ENCODE data around the gene TRAP1. TPM values are rescaled to one million over a fixed set of nuclear protein-coding genes. Genes with fewer than 3 reads are reported as not detected.
"Not testable (repeated sequence)": the region's sequence is repeated elsewhere in the genome, so short reads cannot be mapped to it uniquely, and the experiment has no call there.

TRAP1 gene
- total RNA-seq, 4 donors from 2014 or later: 31.8 to 231 (median 57.1) TPM

DNA sequence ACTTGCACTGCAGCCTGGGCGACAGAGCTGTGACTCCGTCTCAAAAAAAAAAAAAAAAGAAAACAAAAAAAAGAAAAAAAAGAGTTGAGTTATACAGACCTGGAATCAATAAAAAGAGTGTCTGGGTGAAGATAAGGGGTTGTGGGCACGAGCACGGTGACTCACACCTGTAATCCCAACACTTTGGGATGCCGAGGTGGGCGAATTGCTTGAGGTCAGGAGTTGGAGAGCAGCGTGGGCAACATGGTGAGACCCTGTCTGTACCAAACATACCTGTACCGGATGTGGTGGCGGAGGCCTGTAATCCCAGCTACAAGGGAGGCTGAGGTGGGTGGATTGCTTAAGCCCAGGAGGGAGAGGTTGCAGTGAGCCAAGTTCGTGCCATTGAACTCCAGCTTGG lies 1.3 kb upstream of the TRAP1 start:
- in situ Hi-C loops (cut with MboI; ENCODE audit: low pct_ligation_motif_present in 1 of 4, low pct_unique_long_range_greater_than_20kb in 1 of 4, low sequenced_read_pairs in 3 of 4): no loop called here
- no peak for DNase-seq
- WGBS, 2 donors (ENCODE audit: low coverage in 1 of 2): 94 to 100% methylated on average over 1 to 10 of the region's 10 CpGs
- TF ChIP-seq, protein P1, sequence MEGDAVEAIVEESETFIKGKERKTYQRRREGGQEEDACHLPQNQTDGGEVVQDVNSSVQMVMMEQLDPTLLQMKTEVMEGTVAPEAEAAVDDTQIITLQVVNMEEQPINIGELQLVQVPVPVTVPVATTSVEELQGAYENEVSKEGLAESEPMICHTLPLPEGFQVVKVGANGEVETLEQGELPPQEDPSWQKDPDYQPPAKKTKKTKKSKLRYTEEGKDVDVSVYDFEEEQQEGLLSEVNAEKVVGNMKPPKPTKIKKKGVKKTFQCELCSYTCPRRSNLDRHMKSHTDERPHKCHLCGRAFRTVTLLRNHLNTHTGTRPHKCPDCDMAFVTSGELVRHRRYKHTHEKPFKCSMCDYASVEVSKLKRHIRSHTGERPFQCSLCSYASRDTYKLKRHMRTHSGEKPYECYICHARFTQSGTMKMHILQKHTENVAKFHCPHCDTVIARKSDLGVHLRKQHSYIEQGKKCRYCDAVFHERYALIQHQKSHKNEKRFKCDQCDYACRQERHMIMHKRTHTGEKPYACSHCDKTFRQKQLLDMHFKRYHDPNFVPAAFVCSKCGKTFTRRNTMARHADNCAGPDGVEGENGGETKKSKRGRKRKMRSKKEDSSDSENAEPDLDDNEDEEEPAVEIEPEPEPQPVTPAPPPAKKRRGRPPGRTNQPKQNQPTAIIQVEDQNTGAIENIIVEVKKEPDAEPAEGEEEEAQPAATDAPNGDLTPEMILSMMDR (IDR thresholded peaks at IDR 0.05): no peak
- no peak for TF ChIP-seq EP300 (IDR thresholded peaks at IDR 0.05; ENCODE audit: low read depth)
- no peak for TF ChIP-seq POLR2AphosphoS5 (IDR thresholded peaks at IDR 0.05)
- TF ChIP-seq POLR2A (IDR thresholded peaks at IDR 0.05): no peak
- Histone ChIP-seq H3K4me3 (no peak overlapping the region), H3K27me3 (no peaks in the 10 kb centered on the region), H3K9me3 (no peaks in the 10 kb centered on the region), H3K4me1 (peaks cover 5 to 23% (median 13%) of the 10 kb centered on the region in 4 donors), H3K36me3 (no peaks in the 10 kb centered on the region), H3K27ac (no peak overlapping the region)
- intact Hi-C loops (cut with DNase I; ENCODE audit: low total_unique reads): no loop called here

DNA sequence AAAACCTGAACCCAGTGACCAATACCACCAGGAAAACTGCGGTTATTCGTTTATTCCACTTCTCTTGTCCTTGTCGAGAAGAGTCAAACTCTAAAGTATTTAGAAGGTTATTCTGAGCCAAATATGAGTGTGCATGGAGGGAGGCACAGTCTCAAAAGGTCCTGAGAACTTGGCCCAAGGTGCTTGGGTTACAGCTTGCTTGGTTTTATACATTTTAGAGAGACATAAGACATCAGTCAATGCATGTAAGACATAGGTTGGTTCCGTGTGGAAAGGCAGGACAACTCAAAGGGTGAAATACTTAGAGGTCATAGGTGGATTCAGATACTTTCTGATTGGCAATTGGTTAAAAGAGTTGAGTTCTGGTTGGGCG lies 681 bp upstream of the TRAP1 start:
- Histone ChIP-seq H3K27ac (peak overlapping the region; percentile 85 to 92 (median 88)), H3K36me3 (no peaks in the 10 kb centered on the region), H3K9me3 (no peaks in the 10 kb centered on the region), H3K27me3 (no peaks in the 10 kb centered on the region), H3K4me3 (peak overlapping the region; percentile 81 to 96 (median 84)), H3K4me1 (peaks cover 5 to 23% (median 13%) of the 10 kb centered on the region in 4 donors)
- intact Hi-C loops (cut with DNase I; ENCODE audit: low total_unique reads): no loop called here
- DNase-seq: no peak
- in situ Hi-C loops (cut with MboI; ENCODE audit: low pct_ligation_motif_present in 1 of 4, low pct_unique_long_range_greater_than_20kb in 1 of 4, low sequenced_read_pairs in 3 of 4): no loop called here
- TF ChIP-seq, protein P1 (IDR thresholded peaks at IDR 0.05): no peak
- TF ChIP-seq EP300 (IDR thresholded peaks at IDR 0.05; ENCODE audit: low read depth): no peak
- TF ChIP-seq POLR2A (IDR thresholded peaks at IDR 0.05): no peak
- no peak for TF ChIP-seq POLR2AphosphoS5 (IDR thresholded peaks at IDR 0.05)
- WGBS, 2 donors (ENCODE audit: low coverage in 1 of 2): 18 to 32% methylated on average over 4 to 5 of the region's 5 CpGs

DNA sequence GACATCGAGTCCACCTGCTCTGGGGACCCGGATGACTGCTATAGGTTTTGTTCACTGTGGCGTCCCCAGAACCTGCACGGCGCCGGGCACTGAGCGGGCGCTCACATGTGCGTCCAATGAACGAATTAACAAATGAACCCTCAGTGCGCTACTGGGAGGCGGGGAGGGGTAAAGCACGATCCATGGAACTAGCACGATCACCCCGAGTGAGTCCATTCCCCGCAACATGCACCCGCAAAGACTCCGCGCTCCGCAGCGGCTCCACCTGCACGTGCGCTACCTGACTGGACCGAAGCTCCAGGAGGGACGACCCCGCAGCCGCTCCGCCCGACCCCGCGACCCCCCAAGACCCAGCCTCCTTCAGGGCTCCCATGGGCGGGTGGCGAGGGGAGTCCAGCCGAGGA lies 491 bp downstream of the TRAP1 start:
- Histone ChIP-seq H3K27me3 (no peaks in the 10 kb centered on the region), H3K27ac (peak overlapping the region; percentile 85 to 92 (median 88)), H3K9me3 (no peaks in the 10 kb centered on the region), H3K36me3 (no peaks in the 10 kb centered on the region), H3K4me1 (peaks cover 5 to 23% (median 13%) of the 10 kb centered on the region in 4 donors), H3K4me3 (peak overlapping the region; percentile 71 to 96 (median 82))
- DNase-seq: peak; percentile 44
- intact Hi-C loops (cut with DNase I; ENCODE audit: low total_unique reads) (no loop called here), in situ Hi-C loops (cut with MboI; ENCODE audit: low pct_ligation_motif_present in 1 of 4, low pct_unique_long_range_greater_than_20kb in 1 of 4, low sequenced_read_pairs in 3 of 4) (no loop called here)
- TF ChIP-seq, protein P1 (IDR thresholded peaks at IDR 0.05): no peak
- TF ChIP-seq EP300 (IDR thresholded peaks at IDR 0.05; ENCODE audit: low read depth) (no peak), POLR2A (IDR thresholded peaks at IDR 0.05) (no peak), POLR2AphosphoS5 (IDR thresholded peaks at IDR 0.05) (no peak)
- WGBS, 2 donors (ENCODE audit: low coverage in 1 of 2): 0% methylated on average over 16 of the region's 34 CpGs; no CpG with 5 or more reads in 1 of the 2 donors

DNA sequence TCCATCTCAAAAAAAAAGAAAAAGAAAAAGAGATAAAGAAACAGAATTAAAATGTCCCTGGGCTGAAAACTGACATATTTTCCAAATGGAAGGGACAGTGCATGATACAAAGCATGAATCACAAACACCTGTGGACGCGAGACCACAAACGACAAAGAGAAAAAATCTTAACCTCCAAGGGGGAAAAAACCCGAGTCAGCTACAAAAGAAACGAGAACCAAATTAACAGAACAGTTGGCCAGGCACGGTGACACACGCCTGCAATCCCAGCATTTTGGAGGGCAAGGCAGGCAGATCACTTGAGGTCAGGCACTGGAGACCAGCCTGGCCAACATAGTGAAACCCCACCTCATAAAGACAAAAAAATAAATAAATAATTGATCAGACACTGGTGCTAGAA lies 1.9 kb downstream of the TRAP1 start:
- TF ChIP-seq EP300 (IDR thresholded peaks at IDR 0.05; ENCODE audit: low read depth): no peak
- no peak for TF ChIP-seq POLR2A (IDR thresholded peaks at IDR 0.05)
- no peak for TF ChIP-seq POLR2AphosphoS5 (IDR thresholded peaks at IDR 0.05)
- TF ChIP-seq, protein P1 (IDR thresholded peaks at IDR 0.05): no peak
- in situ Hi-C loops (cut with MboI; ENCODE audit: low pct_ligation_motif_present in 1 of 4, low pct_unique_long_range_greater_than_20kb in 1 of 4, low sequenced_read_pairs in 3 of 4): no loop called here
- H3K4me3 ChIP-seq: no peak overlapping the region
- H3K4me1 ChIP-seq: peaks cover 5 to 23% (median 13%) of the 10 kb centered on the region in 4 donors
- no peak for DNase-seq
- H3K36me3 ChIP-seq: no peaks in the 10 kb centered on the region
- WGBS, 2 donors (ENCODE audit: low coverage in 1 of 2): 88 to 95% methylated on average over 7 of the region's 7 CpGs
- intact Hi-C loops (cut with DNase I; ENCODE audit: low total_unique reads): no loop called here
- H3K27ac ChIP-seq: no peak overlapping the region
- H3K9me3 ChIP-seq: no peaks in the 10 kb centered on the region
- no peaks in the 10 kb centered on the region for H3K27me3 ChIP-seq

DNA sequence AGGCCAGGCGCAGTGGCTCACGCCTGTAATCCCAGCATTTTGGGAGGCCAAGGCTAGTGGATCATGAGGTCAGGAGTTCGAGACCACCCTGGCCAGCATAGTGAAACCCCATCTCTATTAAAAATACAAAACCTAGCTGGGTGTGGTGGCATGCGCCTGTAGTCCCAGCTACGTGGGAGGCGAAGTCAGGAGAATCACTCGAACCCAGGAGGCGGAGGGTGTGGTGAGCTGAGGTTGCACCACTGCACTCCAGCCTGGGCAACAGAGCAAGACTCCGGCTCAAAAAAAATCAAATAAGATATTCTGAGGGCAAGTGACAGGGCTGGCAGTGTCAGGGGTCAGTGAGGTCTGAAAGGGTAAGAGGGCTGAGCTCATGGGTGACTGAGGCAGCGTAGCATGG lies 2.9 kb downstream of the TRAP1 start:
- H3K4me3 ChIP-seq; H3K36me3 ChIP-seq; intact Hi-C loops (cut with DNase I; ENCODE audit: low total_unique reads); H3K9me3 ChIP-seq; in situ Hi-C loops (cut with MboI; ENCODE audit: low pct_ligation_motif_present in 1 of 4, low pct_unique_long_range_greater_than_20kb in 1 of 4, low sequenced_read_pairs in 3 of 4); DNase-seq; H3K27ac ChIP-seq; H3K27me3 ChIP-seq: not testable (repeated sequence)
- peaks cover 5 to 23% (median 13%) of the 10 kb centered on the region in 4 donors for H3K4me1 ChIP-seq
- 97 to 100% methylated on average over 2 to 10 of the region's 10 CpGs for WGBS, 2 donors (ENCODE audit: low coverage in 1 of 2)

All from transverse colon (tissue), 4 donors.